IPS-18c (cell line): Measurements from ENCODE around the gene TSGA10IP.
"Not testable (repeated sequence)": the region's sequence is repeated elsewhere in the genome, so short reads cannot be mapped to it uniquely, and the experiment has no call there.

ENCODE experiments used
- H3K4me3 ChIP-seq: 2 replicates; pipeline ENCODE4 v1.7.0; 2013; ENCODE audit warnings: low read depth, mild to moderate bottlenecking, low read length, moderate library complexity; ENCODE audit not compliant: insufficient read depth
- H3K9me3 ChIP-seq: one replicate; pipeline ENCODE4 v1.6.1; 2013; ENCODE audit warnings: mild to moderate bottlenecking, low read length, moderate library complexity; ENCODE audit not compliant: control insufficient read depth, insufficient read depth

Gene TSGA10IP

DNA sequence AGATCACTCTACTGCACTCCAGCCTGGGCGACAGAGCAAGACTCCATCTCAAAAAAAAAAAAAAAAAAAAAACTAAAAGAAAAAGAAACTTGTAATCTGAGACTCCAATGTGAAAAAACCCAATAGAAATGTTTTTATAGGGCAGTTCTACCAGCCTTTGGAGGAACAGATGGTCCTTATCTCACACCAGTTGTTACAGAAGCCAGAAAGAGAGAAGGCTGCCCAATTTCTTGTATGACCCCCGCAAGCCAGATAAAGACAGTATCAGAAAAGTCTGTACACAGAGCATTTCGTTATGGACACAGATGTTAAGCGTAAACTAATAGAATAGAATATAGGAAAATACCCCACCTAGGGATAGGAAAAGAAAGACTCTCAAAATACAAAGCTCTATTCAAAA lies 11.3 kb upstream of the TSGA10IP start:
- Histone ChIP-seq H3K4me3 (no peak overlapping the region), H3K9me3 (no peaks in the 10 kb centered on the region)

DNA sequence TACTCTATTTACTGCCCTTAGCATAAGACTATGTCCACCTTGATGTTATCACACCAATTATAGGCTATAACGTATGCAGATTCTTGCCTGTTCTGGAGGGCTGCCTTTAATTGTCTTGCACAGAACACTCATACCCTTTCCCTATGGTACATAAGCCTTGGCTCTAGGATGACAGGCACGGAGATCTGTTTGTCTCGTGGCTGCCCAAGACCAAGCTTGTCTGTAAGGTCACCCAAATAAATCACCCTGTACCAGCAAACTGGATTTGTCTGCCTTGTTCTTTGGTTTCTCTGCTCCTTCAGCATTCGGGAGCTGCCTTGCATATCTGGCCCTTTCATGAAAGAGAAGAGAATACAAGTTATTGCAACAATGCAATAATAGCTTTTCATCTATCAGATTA lies 7.5 kb upstream of the TSGA10IP start:
- no peak overlapping the region for H3K4me3 ChIP-seq
- H3K9me3 ChIP-seq: no peaks in the 10 kb centered on the region

DNA sequence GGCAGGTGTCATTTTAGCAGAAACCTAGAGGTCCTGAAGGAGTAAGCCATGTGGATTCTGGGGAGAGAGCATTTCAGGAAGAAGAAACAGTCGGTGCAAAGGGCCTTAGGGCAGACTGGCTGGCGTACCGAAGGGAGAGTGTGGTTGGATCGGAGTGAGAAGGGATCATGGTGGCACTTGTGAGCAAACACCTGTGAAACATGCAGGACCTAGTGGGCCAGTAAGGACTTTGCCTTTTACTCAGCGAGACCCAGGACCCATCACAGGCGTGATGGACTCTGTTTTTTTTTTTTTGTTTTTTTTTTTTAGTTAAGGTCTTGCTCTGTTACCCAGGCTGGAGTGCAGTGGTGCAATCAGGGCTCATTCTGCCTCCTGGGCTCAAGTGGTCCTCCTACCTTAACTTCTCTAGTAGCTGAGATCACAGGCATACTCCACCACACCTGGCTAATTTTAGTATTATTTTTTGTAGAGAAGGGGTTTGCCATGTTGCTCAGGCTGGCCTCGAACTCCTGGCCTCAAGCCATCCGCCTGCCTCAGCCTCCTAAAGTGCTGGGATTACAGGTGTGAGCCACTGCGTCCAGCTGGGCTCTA lies 3.5 kb upstream of the TSGA10IP start:
- Histone ChIP-seq H3K9me3 (no peaks in the 10 kb centered on the region), H3K4me3 (no peak overlapping the region)

DNA sequence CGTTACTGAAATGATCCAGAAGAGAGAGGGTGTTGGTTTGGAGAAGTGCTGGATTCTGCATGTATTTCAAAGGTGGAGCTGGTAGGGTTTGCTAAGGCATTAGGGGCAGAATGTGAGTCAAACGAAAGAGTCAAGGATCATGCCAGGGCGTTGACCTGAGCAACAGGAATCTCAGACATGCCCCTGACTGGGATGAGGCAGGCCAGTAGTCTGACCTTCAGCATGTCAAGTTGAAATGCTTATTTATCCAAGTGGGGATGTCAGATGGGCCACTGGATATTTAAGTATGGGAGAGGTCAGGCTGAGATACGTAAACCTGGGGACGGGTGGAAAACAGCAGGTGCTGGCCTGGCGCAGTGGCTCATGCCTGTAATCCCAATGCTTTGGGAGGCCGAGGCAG lies 2.7 kb upstream of the TSGA10IP start:
- Histone ChIP-seq H3K4me3 (no peak overlapping the region), H3K9me3 (no peaks in the 10 kb centered on the region)

DNA sequence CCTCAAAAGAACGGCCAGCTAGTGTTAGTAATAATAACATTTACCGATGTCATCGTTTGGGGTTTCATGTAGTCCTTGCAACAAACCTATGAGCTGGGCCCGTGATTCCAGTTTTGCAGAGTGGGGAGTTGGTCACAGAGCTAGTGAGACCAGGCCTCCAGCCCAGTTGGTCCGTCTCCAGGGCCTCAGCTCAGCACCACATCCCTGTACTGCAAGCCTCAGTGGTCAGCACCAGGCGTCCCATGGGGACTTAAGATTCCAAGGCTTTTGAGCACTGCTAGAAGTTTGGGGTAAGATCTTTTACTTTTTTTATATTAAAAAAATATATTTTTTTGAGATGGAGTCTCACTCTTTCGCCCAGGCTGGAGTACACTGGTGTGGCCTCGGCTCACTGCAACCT lies 1.1 kb upstream of the TSGA10IP start:
- Histone ChIP-seq H3K9me3 (no peaks in the 10 kb centered on the region), H3K4me3 (no peak overlapping the region)

DNA sequence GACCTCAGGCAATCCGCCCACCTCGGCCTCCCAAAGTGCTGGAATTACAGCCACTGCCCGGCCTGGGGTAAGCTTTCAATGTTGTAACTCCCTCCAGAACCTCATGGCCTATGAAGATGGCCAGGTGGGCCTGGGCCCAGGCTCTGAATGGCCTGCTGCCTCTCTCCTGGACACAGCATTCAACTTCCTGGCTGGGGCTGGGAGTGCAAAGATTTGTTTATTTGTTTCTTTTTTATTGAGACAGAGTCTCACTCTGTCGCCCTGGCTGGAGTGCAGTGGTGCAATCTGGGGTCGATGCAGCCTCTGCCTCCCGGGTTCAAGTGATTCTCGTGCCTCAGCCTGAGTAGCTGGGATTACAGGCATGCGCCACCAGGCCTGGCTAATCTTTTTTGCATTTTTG lies 513 bp upstream of the TSGA10IP start:
- H3K4me3 ChIP-seq: no peak overlapping the region
- H3K9me3 ChIP-seq: no peaks in the 10 kb centered on the region

DNA sequence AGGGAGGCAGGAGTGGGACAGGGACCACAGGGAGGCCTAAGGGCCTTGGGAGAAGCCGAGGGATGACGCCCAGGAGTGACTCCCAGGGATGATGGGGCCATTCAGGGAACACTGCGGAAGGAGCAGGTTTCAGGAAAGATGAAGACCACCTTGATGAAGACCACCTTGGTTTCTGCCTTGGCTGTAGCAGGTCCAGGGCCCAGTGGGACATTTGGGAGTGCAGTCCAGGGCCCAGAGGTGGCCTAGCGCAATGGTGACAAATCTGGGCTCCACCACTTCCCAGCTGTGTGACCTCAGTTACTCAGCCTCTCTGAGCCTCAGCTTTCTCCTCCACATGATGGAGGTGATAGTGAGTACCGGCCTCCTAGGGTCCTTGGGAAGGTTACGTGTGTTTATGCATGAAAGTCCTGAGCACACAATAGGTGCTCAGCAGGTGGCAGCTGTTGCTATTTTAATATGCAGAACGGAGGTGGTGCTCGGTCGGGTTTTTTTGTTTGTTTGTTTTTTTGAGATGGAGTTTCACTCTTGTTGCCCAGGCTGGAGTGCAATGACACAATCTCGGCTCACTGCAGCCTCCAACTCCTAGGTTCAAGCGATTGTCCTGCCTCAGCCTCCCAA lies 770 bp downstream of the TSGA10IP start:
- Histone ChIP-seq H3K4me3 (peak overlapping the region; percentile 44), H3K9me3 (no peaks in the 10 kb centered on the region)

DNA sequence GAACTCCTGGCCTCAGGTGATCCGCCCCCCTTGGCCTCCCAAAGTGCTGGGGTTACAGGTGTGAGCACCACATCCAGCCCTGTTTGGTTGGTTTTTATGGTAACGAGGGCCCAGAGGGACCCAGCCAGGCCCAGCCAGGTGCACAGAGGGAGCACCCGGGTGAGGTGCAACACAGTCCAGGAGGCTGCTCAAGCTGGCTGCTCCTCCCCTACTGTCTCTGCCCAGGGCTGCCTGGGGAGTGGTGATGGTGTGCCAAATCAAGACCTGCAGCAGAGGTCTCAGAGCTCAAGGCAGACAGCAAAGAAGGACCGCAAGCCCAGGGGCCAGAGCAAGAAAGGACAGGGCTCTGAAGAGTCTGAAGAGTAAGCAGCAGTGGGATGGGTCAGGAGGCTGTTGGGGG lies 1.4 kb downstream of the TSGA10IP start:
- no peak overlapping the region for H3K4me3 ChIP-seq

DNA sequence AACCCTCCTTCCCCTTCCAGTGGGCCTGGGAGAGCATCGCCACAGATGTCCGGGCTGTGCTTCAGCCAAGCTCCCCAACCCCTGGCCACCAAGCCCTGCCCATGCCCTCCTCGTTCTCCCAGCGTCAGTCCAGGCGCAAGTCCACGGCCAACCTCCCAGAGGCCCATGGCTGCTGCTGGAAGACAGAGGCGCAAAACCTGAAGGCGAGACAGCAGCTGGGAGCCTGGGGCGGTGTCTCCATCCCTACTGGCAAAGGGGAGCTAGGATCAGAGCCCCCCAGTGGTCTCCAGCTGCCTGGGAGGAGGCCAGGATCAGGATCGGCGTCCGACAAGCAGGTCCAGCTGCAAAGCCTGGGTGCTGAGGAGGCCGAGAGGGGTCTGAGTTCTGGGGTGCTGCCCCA lies 1.9 kb downstream of the TSGA10IP start:
- Histone ChIP-seq H3K9me3 (no peaks in the 10 kb centered on the region), H3K4me3 (no peak overlapping the region)

More for the DNA sequence above, 1.4 kb downstream of the TSGA10IP start:
- no peaks in the 10 kb centered on the region for H3K9me3 ChIP-seq

DNA sequence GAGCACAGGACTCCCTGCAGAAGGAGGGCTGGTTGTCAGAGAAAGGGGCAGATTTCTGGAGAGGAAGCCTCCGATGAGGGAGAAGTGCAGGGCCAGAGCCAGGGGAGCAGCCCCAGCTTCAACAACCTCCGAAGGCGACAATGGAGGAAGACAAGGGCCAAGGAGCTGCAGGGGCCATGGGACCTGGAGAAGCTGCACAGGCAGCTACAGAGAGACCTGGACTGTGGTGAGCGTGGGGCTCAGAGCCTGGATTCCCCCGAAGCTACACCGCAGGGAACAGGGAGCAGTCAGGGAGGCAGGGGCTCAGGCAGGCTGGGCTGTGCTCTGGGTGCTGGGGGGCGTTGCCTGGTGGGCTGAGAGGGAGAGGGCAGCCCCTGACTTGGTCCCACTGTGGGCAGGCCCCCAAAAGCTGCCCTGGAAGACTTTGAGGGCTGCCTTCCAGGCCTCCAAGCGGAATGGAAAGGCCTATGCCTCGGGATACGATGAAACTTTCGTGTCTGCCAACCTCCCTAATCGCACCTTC lies 2.4 kb downstream of the TSGA10IP start:
- Histone ChIP-seq H3K4me3 (no peak overlapping the region), H3K9me3 (no peaks in the 10 kb centered on the region)

DNA sequence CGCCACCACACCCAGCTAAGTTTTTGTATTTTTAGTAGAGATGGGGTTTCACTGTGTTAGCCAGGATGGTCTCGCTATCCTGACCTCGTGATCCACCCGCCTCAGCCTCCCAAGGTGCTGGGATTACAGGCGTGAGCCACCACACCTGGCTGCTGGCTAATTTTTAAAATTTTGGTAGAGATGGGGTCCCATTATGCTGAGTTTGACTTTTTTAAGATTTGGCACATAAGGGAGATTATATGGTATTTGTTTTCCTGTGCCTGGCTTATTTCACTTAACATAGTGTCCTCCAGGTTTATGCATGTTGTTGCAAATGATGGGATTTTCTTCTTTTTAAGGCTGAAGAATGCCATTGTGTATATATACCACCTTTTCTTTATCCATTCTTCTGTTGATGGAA lies 5.4 kb downstream of the TSGA10IP start:
- not testable (repeated sequence) for H3K4me3 ChIP-seq, H3K9me3 ChIP-seq

DNA sequence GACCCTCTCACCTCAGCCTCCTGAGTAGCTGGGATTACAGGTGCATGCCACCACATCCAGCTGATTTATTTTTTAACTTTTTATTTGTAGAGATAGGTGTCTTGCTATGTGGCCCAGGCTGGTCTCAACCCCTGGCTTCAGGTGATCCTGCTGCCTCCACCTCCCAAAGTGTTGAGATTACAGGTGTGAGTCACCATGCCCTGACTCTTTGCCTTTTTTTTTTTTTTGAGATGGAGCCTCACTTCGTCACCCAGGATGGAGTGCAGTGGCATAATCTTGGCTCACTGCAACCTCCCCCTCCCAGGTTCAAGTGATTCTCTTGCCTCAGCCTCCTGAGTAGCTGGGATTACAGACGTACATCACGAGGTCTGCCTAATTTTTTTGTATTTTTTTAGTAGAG lies 6.4 kb downstream of the TSGA10IP start:
- not testable (repeated sequence) for H3K9me3 ChIP-seq, H3K4me3 ChIP-seq

DNA sequence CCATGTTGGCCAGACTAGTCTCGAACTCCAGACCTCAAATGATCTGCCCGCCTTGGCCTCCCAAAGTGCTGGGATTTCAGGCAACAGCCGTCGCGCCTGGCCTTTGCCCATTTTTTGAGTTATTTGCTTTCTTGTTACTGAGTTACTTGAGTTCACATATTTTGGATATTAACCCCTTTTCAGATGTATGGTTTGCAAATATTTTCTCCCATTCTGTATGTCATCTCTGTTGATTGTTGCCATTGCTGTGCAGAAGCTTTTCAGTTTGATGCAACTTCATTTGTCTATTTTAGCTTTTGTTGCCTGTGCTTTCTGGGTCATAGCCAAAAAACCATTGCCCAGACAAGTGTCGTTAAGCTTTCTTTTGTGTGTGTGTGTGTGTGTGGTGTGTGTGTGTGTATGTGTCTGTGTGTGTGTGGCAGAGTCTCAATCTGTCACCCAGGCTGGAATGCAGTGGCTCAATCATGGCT lies 6.8 kb downstream of the TSGA10IP start:
- no peak overlapping the region for H3K4me3 ChIP-seq
- peaks cover under 1% of the 10 kb centered on the region for H3K9me3 ChIP-seq

DNA sequence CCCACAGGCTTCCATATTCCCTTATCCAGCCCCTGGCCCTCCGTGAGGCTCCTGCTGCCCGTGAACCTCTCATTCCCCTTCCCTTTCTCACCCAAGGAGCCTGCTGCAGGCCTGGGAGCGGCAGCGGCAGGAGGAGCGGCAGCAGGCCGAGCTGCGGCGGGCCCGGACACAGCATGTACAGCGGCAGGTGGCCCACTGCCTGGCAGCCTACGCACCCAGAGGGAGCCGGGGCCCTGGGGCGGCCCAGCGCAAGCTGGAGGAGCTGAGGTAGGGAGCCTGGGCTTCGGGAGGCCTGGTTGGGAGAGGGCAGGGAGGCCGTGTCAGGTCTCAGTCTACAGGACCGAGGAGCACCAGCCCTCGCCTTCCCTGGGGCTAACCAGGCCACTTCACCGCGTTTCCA lies 8.2 kb downstream of the TSGA10IP start:
- H3K4me3 ChIP-seq: no peak overlapping the region
- H3K9me3 ChIP-seq: peaks cover 2% of the 10 kb centered on the region

DNA sequence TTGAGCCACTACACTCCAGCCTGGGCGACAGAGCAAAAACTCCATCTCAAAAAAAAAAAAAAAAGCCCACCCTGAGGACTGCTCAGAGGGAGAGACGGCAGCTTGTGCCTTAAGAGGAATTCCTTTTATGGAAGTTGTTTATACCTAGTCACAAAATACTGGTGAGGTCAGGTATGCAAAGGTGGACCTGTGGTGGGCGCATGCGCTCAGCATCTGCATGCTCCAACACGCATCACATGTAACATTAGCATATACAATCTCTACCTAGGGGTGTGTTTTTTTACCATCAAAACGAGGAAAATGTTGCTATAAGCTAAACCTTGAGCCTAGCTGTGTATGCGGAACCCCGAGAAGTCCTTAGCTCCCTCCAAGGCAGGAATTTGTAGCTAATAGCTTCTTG lies 9.5 kb downstream of the TSGA10IP start:
- Histone ChIP-seq H3K9me3 (peaks cover 2% of the 10 kb centered on the region), H3K4me3 (no peak overlapping the region)

DNA sequence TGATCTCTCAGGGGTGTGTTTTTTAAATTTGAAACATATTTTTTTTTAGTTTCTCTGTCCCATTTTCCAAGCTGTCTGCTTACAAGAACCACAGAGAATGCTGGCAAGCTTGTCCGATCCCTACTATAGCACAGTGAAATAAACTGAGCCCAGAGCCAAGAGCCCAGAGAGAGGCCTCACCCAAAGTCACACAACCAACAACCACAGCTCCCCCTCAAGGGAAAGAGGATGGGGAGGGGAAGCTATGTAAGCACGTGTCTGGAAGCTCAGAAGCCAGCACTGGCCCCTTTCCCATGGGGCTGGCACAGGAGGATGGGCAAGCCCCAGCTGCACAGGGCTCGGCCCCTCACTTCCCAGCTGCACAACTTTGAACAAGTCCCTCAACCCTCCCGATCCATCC lies 13.0 kb downstream of the TSGA10IP start:
- H3K9me3 ChIP-seq: peaks cover 2% of the 10 kb centered on the region
- H3K4me3 ChIP-seq: no peak overlapping the region

DNA sequence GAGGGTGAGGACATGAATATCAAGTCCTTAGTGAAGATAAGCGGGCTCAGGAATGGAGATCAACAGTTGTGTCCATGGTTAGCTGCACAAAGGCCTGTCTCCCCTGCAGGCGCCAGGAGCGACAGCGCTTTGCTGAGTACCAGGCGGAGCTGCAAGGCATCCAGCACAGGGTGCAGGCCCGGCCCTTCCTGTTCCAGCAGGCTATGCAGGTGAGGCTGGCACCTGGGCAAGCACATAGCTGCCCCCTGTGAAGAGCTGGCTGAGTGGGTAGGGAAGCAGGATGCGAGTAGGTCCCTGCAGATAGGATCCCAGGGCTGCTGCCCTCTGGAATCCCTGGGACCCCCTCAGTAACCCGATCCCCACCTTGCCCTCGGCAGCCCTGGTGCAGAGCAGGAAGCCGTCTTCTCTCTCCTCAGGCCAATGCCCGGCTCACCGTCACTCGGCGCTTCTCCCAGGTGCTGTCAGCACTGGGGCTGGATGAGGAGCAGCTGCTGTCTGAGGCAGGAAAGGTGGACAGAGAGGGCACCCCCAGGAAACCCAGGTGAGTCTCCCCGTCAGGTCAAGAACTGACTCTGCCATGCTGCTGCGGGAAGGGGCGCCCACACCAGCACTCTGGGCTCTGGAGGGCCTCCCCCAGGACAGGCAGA lies 13.6 kb downstream of the TSGA10IP start:
- H3K9me3 ChIP-seq: peaks cover 2% of the 10 kb centered on the region
- no peak overlapping the region for H3K4me3 ChIP-seq

DNA sequence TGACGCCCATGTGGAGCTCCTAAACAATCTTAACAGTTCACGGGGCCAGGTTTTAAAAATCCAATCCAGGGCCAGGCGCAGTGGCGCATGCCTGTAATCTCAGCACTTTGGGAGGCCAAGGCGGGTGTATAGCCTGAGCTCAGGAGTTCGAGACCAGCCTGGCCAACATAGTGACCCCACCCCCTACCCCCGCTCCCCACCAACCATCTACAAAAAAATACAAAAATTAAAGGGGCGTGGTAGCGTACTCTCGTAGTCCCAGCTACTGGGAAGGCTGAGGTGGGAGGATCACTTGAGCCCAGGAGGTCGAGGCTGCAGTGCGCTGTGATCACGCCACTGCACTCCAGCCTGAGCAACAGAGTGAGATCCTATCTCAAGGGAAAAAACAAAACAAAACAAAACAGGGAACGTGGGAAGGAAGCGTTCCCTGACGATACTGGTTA lies 15.6 kb downstream of the TSGA10IP start:
- Histone ChIP-seq H3K4me3 (peak overlapping the region; percentile 99), H3K9me3 (peaks cover 2% of the 10 kb centered on the region)
